ENCODE data around the gene CNTFR.

Gene CNTFR

GRCh38 chr9:34628656-34629490 lies 39.3 kb upstream of the CNTFR start, which contains the start of gene ARID3C:
TSS of gene ARID3C (minus strand) at chr9:34629066. CDS start at chr9:34628014, 1,052 bp downstream.
- CTCF ChIA-PET, result interaction anchor here (1.4 to 12.1 kb wide), 4 partner anchors 9 to 81 kb away, joined by 4 to 328 read pairs (median 7); partner anchors contain the start of genes DCTN3, RPP25L and SIGMAR1
- POLR2A ChIA-PET, result no interaction called here
- no peak for TF ChIP-seq CTCF (IDR thresholded peaks at IDR 0.05; ENCODE audit: control extremely low read depth, extremely low read depth, low read depth, missing control alignments)
- DNase-seq (ENCODE audit: extremely low spot score), result peak; percentile 50

GRCh38 chr9:34627716-34628655 lies 38.5 kb upstream of the CNTFR start:
- DNase-seq (ENCODE audit: extremely low spot score), result no peak
- CTCF ChIA-PET, result interaction anchor here (1.4 to 12.1 kb wide), 4 partner anchors 8 to 80 kb away, joined by 4 to 328 read pairs (median 7); partner anchors contain the start of genes DCTN3, RPP25L and SIGMAR1
- POLR2A ChIA-PET, result no interaction called here
- TF ChIP-seq CTCF (IDR thresholded peaks at IDR 0.05; ENCODE audit: control extremely low read depth, extremely low read depth, low read depth, missing control alignments), result no peak

- ChIA-PET CTCF (interaction anchor here (0.8 to 2.3 kb wide), 8 partner anchors 10 to 221 kb away, joined by 3 to 32 read pairs (median 6); partner anchors contain the start of gene SIGMAR1), POLR2A (no interaction called here)
- DNase-seq (ENCODE audit: extremely low spot score), result no peak
- TF ChIP-seq CTCF (IDR thresholded peaks at IDR 0.05; ENCODE audit: control extremely low read depth, extremely low read depth, low read depth, missing control alignments), result no peak
These were observed 35.6 kb upstream of the CNTFR start for GRCh38 chr9:34625186-34625486.

GRCh38 chr9:34624475-34625185 lies 35.1 kb upstream of the CNTFR start:
- CTCF ChIA-PET, result interaction anchor here (1.3 to 2.3 kb wide), 7 partner anchors 10 to 221 kb away, joined by 3 to 32 read pairs (median 6); partner anchors contain the start of gene SIGMAR1
- TF ChIP-seq CTCF (IDR thresholded peaks at IDR 0.05; ENCODE audit: control extremely low read depth, extremely low read depth, low read depth, missing control alignments), result no peak
- no peak for DNase-seq (ENCODE audit: extremely low spot score)
- POLR2A ChIA-PET, result no interaction called here

GRCh38 chr9:34623374-34624235 lies 34.1 kb upstream of the CNTFR start:
- no peak for DNase-seq (ENCODE audit: extremely low spot score)
- no peak for TF ChIP-seq CTCF (IDR thresholded peaks at IDR 0.05; ENCODE audit: control extremely low read depth, extremely low read depth, low read depth, missing control alignments)
- POLR2A ChIA-PET, result no interaction called here
- CTCF ChIA-PET, result interaction anchor here (1.0 to 4.9 kb wide), 5 partner anchors 10 to 220 kb away, joined by 3 to 100 read pairs (median 4); partner anchors contain the start of gene SIGMAR1
